NCI-H1092 (cell line): ENCODE results near the gene SPG7.

Experiments
- DNase-seq: peaks from one replicate; lab custom pipeline; 2025; lab: John Stamatoyannopoulos, UW

Gene SPG7

GRCh38 chr16:89547291-89547690 is 39.1 kb downstream of the SPG7 start:
- DNase-seq: no peak

- no peak for DNase-seq
These were observed 39.7 kb downstream of the SPG7 start for GRCh38 chr16:89547860-89548259.

- no peak for DNase-seq
These were observed 40.3 kb downstream of the SPG7 start for GRCh38 chr16:89548344-89549006.

GRCh38 chr16:89549007-89549700 is 41.0 kb downstream of the SPG7 start:
- no peak for DNase-seq

GRCh38 chr16:89550421-89551007 is 42.3 kb downstream of the SPG7 start:
- no peak for DNase-seq

- no peak for DNase-seq
These were observed 44.1 kb downstream of the SPG7 start for GRCh38 chr16:89552329-89552728.

- no peak for DNase-seq
These were observed 44.7 kb downstream of the SPG7 start for GRCh38 chr16:89552913-89553312.

- no peak for DNase-seq
These were observed 45.5 kb downstream of the SPG7 start for GRCh38 chr16:89553733-89554132.

GRCh38 chr16:89554343-89554742 is 46.1 kb downstream of the SPG7 start:
- DNase-seq: no peak

GRCh38 chr16:89555265-89555664 is 47.1 kb downstream of the SPG7 start:
- DNase-seq: no peak

- DNase-seq: no peak
These were observed 47.6 kb downstream of the SPG7 start for GRCh38 chr16:89555780-89556179.

- DNase-seq: no peak
These were observed 48.8 kb downstream of the SPG7 start for GRCh38 chr16:89556750-89557689.

- no peak for DNase-seq
These were observed 49.7 kb downstream of the SPG7 start for GRCh38 chr16:89557690-89558490.

GRCh38 chr16:89560378-89561141 is 52.4 kb downstream of the SPG7 start, which contains the start of gene RPL13:
Gene RPL13, plus strand, starts transcription at chr16:89560682. Its CDS starts 278 bp downstream, at chr16:89560960.
- DNase-seq: peak; percentile 95

- DNase-seq: no peak
These were observed 53.1 kb downstream of the SPG7 start for GRCh38 chr16:89561142-89561883.

GRCh38 chr16:89561884-89562599 is 53.8 kb downstream of the SPG7 start:
- DNase-seq: no peak

GRCh38 chr16:89562939-89563338 is 54.7 kb downstream of the SPG7 start:
- no peak for DNase-seq

GRCh38 chr16:89563639-89564392 is 55.6 kb downstream of the SPG7 start:
- DNase-seq: no peak
